HG02870 (cell line): ENCODE data around the gene GMDS.

Experiments
- ATAC-seq: cut with Tn5 transposase; IDR thresholded peaks from one replicate; pipeline ENCODE4 v1.9.1; 2021; ENCODE audit warnings: mild to moderate bottlenecking, moderate library complexity; ENCODE audit not compliant: unreplicated experiment

Gene GMDS

GRCh38 chr6:2141644-2142290 is 103.6 kb downstream of the GMDS start:
- ATAC-seq = no peak

DNA sequence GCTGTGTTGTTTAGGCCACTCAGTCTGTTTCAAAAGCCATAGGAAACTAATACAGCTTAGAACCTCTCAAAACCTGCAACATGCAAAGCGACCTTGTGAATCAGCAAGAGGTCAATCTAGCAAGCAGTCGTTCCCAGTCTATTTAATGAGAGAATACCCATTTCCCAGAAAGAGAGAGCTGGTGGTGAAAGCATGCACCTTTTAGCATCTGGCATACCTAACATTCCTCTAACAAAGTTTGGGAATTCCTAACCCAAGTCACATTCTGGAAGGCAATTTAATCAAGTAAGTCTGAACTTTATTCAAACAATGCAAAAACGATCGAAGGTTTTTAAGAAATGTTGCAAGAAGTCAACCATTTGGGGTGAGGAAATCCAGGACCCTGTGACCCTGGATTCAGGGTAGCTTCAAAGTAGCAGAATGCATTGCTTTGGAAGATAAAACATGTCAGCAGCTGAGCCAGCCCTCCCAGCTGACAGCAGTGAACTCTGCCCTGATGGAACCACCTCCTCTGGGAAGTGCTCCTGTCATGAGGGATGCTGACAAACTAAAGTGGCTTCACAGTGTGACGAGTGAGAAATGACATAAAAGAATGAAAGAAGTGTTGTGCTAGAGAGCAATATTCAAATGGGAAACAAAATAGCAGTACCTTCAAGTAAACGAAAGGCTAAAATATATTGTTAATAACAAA is 104.8 kb downstream of the GMDS start:
- ATAC-seq = no peak

- no peak for ATAC-seq
Measured at GRCh38 chr6:2135401-2135800, 110.0 kb downstream of the GMDS start.

DNA sequence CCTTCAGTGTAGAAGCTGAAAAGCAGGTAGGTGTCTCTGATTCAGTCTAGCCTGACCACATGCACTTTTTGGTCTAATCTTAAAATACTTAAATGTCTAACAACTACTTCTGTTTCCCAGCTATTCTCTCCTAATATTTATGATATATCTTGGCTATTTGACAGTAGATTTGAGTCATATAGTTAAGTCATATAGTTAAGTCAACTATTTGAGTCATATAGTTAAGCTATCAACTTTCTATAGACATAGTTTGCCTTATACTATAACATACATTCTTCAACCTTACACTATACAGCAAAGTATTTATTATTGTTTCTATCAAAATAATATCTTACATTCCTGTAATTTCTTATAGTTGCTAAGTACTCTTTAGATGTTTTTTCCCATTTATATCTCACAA is 110.9 kb downstream of the GMDS start:
- no peak for ATAC-seq

- ATAC-seq = no peak
Measured at GRCh38 chr6:2133716-2134310, 111.6 kb downstream of the GMDS start.

DNA sequence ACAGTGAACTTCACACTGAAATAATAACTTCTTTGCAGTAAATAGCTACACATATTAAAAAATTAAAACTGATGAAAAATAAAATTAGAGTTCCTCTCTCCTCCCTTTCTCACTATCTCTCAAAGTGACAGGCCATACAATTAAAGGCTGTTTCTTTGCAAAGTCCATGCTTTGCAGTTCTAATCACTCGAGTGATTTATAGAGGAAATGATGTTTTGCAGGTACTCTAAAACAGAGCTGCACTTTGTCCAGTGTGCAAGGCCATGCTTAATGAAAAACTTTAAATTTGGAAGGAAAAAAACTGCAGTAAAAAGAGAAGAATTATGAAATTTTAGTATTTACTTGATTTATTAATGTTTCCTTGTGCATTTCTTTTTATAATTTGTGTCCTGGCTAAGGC is 112.5 kb downstream of the GMDS start:
- ATAC-seq = no peak

DNA sequence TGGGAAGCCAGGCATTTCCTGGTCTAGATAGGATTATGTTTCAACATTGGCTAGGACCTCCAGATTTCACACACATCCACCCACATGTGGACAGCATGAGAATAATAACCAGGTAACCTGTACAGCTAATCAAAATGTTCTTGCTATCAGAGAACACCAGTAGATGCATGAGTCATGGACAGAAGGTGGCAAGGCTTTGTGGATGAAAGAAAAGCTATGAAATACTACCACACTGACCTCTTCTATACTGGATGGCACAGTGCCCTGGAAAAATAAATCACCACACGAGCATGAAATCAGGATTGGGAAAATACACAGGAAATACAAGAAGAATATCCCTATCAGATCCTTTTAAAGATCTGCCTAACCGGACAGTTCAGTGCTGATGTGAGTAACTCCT is 113.0 kb downstream of the GMDS start:
- no peak for ATAC-seq

GRCh38 chr6:2129182-2129621 is 116.2 kb downstream of the GMDS start:
- ATAC-seq = peak; percentile 65

DNA sequence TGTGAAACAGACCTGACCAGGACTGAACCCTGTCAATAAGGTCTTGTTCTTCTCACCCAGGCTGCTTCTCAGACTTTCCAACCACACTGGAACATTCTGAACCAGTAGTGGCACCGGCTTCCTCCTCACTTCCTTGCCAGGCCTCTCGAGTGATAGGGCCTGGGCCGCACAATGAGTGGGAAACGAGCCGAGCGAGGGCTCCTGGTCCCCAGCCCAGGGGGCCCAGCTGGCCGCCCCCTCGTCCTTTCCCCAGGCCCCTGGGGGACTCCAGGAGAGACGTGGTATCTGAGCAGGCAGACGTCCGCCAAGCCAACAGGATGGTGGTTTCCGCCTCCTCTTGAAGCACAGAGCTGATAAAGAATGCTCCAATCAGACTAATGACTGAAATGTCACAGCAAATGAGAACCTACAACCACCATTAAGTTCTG is 117.9 kb downstream of the GMDS start:
- ATAC-seq = peak; percentile 47

GRCh38 chr6:2126351-2126750 is 119.1 kb downstream of the GMDS start:
- ATAC-seq = no peak

GRCh38 chr6:2125158-2125557 is 120.2 kb downstream of the GMDS start:
- no peak for ATAC-seq

DNA sequence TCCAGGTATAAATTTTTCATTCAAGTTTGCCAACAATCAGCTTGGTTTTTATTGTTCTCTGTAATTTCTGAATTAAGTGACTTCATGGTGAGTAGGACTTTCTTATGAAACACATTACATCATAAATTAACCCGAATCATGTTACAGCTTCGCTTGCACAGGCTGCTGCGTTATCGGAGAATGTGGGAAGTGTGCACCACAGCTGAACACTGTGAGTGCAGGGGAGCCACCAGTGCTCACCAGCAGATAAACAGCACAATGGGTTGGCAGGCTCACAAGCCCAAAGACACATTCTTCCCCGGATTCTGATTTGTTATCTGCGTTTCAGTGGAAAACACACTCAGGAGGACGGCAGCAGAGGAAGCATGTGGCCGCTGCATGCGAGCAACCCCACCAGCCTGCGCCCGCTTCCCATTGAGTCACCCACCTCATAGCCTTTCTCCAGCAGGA is 121.1 kb downstream of the GMDS start:
- no peak for ATAC-seq

DNA sequence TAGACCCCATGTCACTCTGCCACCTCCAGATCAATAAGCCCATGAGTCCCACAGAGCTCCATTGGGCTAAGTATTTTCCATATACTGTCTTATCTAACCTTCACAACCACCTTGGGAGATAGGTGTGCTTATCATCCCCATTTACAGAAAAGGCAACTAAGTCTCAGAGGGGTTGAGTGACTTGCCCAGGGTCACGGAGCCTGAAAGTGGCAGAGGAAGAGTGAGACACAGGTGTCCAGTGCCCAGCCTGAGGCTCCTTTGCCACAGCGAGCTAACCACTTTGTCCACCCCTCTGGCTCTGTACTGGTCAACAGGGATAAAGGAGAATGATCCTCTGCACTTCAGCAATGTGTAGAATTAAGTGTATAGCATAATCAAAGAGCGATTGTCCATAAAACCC is 124.5 kb downstream of the GMDS start:
- ATAC-seq = no peak

GRCh38 chr6:2119275-2119674 is 126.1 kb downstream of the GMDS start:
- no peak for ATAC-seq

DNA sequence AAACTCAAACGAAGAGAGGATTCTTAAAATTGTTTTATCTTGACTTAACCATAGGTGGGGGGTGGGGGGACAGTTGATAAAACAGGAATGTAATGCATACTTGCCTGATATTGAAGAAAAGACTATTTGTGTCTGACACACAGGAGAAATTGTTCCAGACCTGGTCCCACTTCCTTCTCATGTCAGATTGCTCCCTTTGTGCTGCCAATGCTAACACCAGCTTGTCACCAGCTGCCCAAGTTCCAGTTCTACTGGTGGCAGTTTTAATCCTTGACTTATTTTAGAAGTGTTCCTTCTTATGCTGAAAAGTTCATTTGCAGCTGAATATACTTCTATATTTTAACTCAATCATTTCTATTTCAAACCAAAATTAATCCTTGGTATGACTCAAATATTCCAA is 127.3 kb downstream of the GMDS start:
- no peak for ATAC-seq

DNA sequence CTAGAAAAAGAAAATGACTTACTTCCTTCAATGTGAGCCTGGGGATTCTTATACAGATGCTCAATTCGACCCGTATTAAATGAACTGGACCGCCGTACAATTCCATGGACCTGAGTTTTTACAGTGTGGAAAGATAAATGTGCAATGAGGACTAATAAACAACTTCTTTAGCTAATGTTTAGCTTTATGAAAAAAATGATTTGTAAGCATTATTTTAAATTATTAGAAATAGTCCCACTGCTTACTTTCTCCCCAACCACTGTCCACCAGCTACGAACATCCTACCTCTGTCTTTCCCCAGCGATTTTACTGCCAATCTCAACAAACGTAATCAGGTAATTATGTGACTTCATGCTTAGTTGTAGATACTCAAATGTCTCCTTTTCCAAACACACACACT is 128.0 kb downstream of the GMDS start:
- ATAC-seq = no peak

DNA sequence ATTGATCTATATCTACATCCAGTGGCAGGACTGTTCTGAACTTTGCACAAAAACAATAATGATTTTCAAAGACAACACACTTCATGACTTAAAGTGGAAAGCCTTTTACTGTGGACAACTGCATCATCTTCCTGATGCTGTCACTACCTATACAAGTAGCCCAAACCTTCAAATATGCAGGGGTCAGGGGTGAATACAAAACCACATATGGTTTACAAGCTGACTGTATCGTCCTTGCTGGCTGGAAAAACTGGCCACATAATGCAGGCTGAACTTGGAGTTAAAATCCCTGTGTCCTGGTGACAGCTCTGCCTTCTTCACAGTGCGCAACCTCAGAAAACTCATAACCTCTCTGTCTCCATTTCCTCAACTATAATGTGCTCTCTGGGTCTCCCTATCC is 128.9 kb downstream of the GMDS start:
- ATAC-seq = no peak

GRCh38 chr6:2114100-2114499 is 131.3 kb downstream of the GMDS start:
- ATAC-seq = no peak

GRCh38 chr6:2111162-2111677 is 134.2 kb downstream of the GMDS start:
- peak; percentile 68 for ATAC-seq

GRCh38 chr6:2110504-2110903 is 134.9 kb downstream of the GMDS start:
- no peak for ATAC-seq

DNA sequence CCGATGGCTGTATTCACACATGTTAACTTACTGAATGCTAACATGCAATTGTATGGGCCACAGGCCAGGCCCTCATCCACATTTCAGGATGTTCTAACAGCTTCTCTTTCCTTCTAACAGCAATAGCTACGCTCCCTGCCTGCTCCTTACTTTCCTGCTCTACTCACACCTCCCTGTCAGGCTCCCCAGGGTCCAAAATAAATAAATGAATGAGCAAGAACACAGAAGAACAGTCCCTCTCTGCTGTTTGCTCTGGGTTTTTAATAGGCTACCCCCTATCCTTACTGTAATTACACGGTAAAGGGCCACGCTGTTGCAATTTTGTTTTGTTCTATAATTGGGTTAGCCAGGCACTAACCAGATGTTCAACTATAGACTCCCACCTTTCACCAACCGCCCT is 135.6 kb downstream of the GMDS start:
- ATAC-seq = no peak

- ATAC-seq = no peak
Measured at GRCh38 chr6:2108700-2109306, 136.6 kb downstream of the GMDS start.
